ENCODE measurements around the gene AKNA.

DNA sequence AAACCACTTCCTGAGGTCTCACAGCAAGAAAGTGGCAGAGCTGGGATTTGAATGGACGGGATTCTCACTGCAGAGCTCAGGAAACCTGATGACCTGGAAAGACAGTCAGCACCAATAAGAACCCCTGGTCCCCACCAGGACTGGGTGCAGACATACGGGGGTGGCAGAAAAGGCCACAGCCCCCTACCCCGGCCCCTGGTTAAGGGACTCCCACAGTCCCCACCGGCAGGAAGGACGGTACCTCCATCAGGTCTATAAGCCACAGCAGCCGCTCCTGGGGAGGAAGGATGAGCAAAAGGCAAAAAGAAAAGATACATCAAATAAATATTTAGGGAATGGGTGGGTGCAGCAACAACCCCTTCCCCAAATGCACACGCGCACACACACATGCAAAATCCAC is 32.0 kb upstream of the AKNA start:
- TF ChIP-seq, protein P1, sequence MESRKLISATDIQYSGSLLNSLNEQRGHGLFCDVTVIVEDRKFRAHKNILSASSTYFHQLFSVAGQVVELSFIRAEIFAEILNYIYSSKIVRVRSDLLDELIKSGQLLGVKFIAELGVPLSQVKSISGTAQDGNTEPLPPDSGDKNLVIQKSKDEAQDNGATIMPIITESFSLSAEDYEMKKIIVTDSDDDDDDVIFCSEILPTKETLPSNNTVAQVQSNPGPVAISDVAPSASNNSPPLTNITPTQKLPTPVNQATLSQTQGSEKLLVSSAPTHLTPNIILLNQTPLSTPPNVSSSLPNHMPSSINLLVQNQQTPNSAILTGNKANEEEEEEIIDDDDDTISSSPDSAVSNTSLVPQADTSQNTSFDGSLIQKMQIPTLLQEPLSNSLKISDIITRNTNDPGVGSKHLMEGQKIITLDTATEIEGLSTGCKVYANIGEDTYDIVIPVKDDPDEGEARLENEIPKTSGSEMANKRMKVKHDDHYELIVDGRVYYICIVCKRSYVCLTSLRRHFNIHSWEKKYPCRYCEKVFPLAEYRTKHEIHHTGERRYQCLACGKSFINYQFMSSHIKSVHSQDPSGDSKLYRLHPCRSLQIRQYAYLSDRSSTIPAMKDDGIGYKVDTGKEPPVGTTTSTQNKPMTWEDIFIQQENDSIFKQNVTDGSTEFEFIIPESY (IDR thresholded peaks at IDR 0.05; ENCODE audit: extremely low read depth, insufficient replicate concordance, low read length) = no peak
- TF ChIP-seq, protein P2, sequence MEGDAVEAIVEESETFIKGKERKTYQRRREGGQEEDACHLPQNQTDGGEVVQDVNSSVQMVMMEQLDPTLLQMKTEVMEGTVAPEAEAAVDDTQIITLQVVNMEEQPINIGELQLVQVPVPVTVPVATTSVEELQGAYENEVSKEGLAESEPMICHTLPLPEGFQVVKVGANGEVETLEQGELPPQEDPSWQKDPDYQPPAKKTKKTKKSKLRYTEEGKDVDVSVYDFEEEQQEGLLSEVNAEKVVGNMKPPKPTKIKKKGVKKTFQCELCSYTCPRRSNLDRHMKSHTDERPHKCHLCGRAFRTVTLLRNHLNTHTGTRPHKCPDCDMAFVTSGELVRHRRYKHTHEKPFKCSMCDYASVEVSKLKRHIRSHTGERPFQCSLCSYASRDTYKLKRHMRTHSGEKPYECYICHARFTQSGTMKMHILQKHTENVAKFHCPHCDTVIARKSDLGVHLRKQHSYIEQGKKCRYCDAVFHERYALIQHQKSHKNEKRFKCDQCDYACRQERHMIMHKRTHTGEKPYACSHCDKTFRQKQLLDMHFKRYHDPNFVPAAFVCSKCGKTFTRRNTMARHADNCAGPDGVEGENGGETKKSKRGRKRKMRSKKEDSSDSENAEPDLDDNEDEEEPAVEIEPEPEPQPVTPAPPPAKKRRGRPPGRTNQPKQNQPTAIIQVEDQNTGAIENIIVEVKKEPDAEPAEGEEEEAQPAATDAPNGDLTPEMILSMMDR (IDR thresholded peaks at IDR 0.05 in 2 of 3, conservative IDR thresholded peaks at IDR 0.05 in 1 of 3; ENCODE audit: borderline replicate concordance in 1 of 3, insufficient read depth in 1 of 3, low read depth in 2 of 3, low read length in 2 of 3) = no peak
- TF ChIP-seq, protein P3, sequence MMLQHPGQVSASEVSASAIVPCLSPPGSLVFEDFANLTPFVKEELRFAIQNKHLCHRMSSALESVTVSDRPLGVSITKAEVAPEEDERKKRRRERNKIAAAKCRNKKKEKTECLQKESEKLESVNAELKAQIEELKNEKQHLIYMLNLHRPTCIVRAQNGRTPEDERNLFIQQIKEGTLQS (IDR thresholded peaks at IDR 0.05) = no peak
- TF ChIP-seq SIN3A (IDR thresholded peaks at IDR 0.05; ENCODE audit: low read depth) = no peak
